H1 (cell line): Measurements from ENCODE around the gene SCN1B. TPM values are rescaled to one million over a fixed set of nuclear protein-coding genes. Genes with fewer than 3 reads are reported as not detected.

ENCODE experiments used
- CTCF ChIA-PET: fragments of 300-600 bp; sonication (Branson Sonifier 250); formaldehyde crosslinking; loops from one replicate; lab custom pipeline; 2021; ENCODE audit not compliant: partially characterized antibody; lab: Charles Lee
- POLR2A ChIA-PET: fragments of 300-600 bp; sonication (Branson Sonifier 250); formaldehyde crosslinking; loops from one replicate; lab custom pipeline; 2021; ENCODE audit warnings: inconsistent platforms; ENCODE audit not compliant: partially characterized antibody; lab: Charles Lee
- DNase-seq, 2 experiments: peaks; one replicate each; pipeline versions ENCODE4 v3.0.0 to v3.0.0-alpha.2; 2010 to 2022; ENCODE audit warnings: low spot score in 2 of 2, low read depth in 1 of 2, mixed read lengths in 1 of 2
- FAIRE-seq: peaks from 2 replicates; lab custom pipeline; 2011; peaks lifted over from hg19 to GRCh38; lab: Jason Lieb, UNC
- H2AFZ ChIP-seq: 2 replicates; pipeline ENCODE4 v1.8.1; 2012; ENCODE audit warnings: low read length, inconsistent platforms
- H2AK5ac ChIP-seq: 2 replicates; pipeline ENCODE4 v1.6.1; 2013; ENCODE audit warnings: low read depth, low read length
- H2BK120ac ChIP-seq: replicated peaks from 2 replicates; pipeline ENCODE3; 2013; ENCODE audit warnings: low read depth, low read length, inconsistent platforms
- H2BK12ac ChIP-seq: 2 replicates; pipeline ENCODE4 v1.6.1; 2013; ENCODE audit warnings: low read depth, low read length
- H2BK15ac ChIP-seq: 2 replicates; pipeline ENCODE4 v1.6.1; 2013; ENCODE audit warnings: low read length
- H2BK20ac ChIP-seq: 2 replicates; pipeline ENCODE4 v1.6.1; 2013; ENCODE audit warnings: low read length
- H2BK5ac ChIP-seq: 2 replicates; pipeline ENCODE4 v1.6.1; 2013; ENCODE audit warnings: low read depth, low read length
- H3K14ac ChIP-seq: 2 replicates; pipeline ENCODE4 v1.6.1; 2013; ENCODE audit warnings: inconsistent platforms; ENCODE audit not compliant: insufficient read length
- H3K18ac ChIP-seq: 2 replicates; pipeline ENCODE4 v1.6.1; 2013; ENCODE audit warnings: low read length; ENCODE audit errors: extremely low read depth
- H3K23ac ChIP-seq: 2 replicates; pipeline ENCODE4 v1.6.1; 2013; ENCODE audit warnings: inconsistent platforms; ENCODE audit not compliant: insufficient read length
- H3K23me2 ChIP-seq: 2 replicates; pipeline ENCODE4 v1.6.1; 2013; ENCODE audit warnings: low read depth, low read length
- H3K27ac ChIP-seq: 2 replicates; pipeline ENCODE4 v1.6.1; 2011; ENCODE audit warnings: low read depth, low read length, inconsistent platforms
- H3K27me3 ChIP-seq, 4 experiments: replicated peaks in 1 of 4; 1 replicate in 1 of 4; 2 replicates in 3 of 4; pipeline versions ENCODE4 v1.6.1 to v1.8.1; 2011 to 2013; ENCODE audit warnings: low read length in 3 of 4, mild to moderate bottlenecking in 3 of 4, inconsistent platforms in 2 of 4, mixed read lengths in 2 of 4, moderate library complexity in 1 of 4; ENCODE audit not compliant: control insufficient read depth in 3 of 4, insufficient read depth in 3 of 4; ENCODE audit errors: extremely low read depth in 1 of 4
- H3K36me3 ChIP-seq, 4 experiments: 2 replicates each; pipeline versions ENCODE4 v1.6.1 to v1.8.1; 2011 to 2013; ENCODE audit warnings: mild to moderate bottlenecking in 4 of 4, low read length in 3 of 4, moderate library complexity in 2 of 4, control low read depth in 1 of 4, inconsistent platforms in 1 of 4; ENCODE audit not compliant: insufficient read depth in 4 of 4, control insufficient read depth in 2 of 4
- H3K4ac ChIP-seq: replicated peaks from 2 replicates; pipeline ENCODE3; 2013; ENCODE audit warnings: low read length, low read depth, mixed read lengths, inconsistent platforms; ENCODE audit not compliant: insufficient read length
- H3K4me1 ChIP-seq, 4 experiments: replicated peaks in 1 of 4; 1 replicate in 1 of 4; 2 replicates in 3 of 4; pipeline versions ENCODE4 v1.6.1 to v1.8.1; 2011 to 2013; ENCODE audit warnings: low read length in 3 of 4, inconsistent platforms in 2 of 4, mixed read lengths in 1 of 4; ENCODE audit not compliant: insufficient read depth in 4 of 4, control insufficient read depth in 3 of 4
- H3K4me2 ChIP-seq, 2 experiments: 2 replicates each; pipeline versions ENCODE4 v1.6.1 to v1.8.1; 2011 to 2013; ENCODE audit warnings: low read depth in 2 of 2, low read length in 2 of 2, control low read depth in 1 of 2, inconsistent platforms in 1 of 2, mild to moderate bottlenecking in 1 of 2; ENCODE audit not compliant: insufficient read depth in 1 of 2
- H3K4me3 ChIP-seq, 4 experiments: fragments of 200-600, 300-600 bp in 1 of 4; sonication (generic), shearing (Covaris generic), sonication (Bioruptor Twin) in 1 of 4; 2 replicates each; pipeline versions ENCODE4 v1.5.1 to v1.8.1; 2011 to 2016; ENCODE audit warnings: low read length in 4 of 4, low read depth in 3 of 4, control low read depth in 2 of 4, inconsistent platforms in 2 of 4, mild to moderate bottlenecking in 2 of 4, mixed read lengths in 1 of 4, moderate library complexity in 1 of 4; ENCODE audit not compliant: insufficient read depth in 2 of 4; ENCODE audit errors: extremely low read depth in 1 of 4
- H3K56ac ChIP-seq: replicated peaks from 2 replicates; pipeline ENCODE3; 2013; ENCODE audit warnings: low read depth, mild to moderate bottlenecking, mixed read lengths, low read length, inconsistent platforms; ENCODE audit not compliant: insufficient read length
- H3K79me1 ChIP-seq: 2 replicates; pipeline ENCODE4 v1.6.1; 2013; ENCODE audit warnings: low read depth, low read length, control low read depth
- H3K79me2 ChIP-seq, 2 experiments: 2 replicates each; pipeline versions ENCODE4 v1.6.1 to v1.8.1; 2012 to 2013; ENCODE audit warnings: low read length in 2 of 2, mild to moderate bottlenecking in 2 of 2, inconsistent platforms in 1 of 2; ENCODE audit not compliant: insufficient read depth in 2 of 2, control insufficient read depth in 1 of 2
- H3K9ac ChIP-seq, 4 experiments: replicated peaks in 1 of 4; 1 replicate in 1 of 4; 2 replicates in 3 of 4; pipeline versions ENCODE4 v1.6.1 to v1.8.1; 2011 to 2013; ENCODE audit warnings: low read depth in 3 of 4, low read length in 3 of 4, control low read depth in 2 of 4, mild to moderate bottlenecking in 2 of 4, moderate library complexity in 2 of 4, inconsistent platforms in 1 of 4; ENCODE audit errors: extremely low read depth in 1 of 4
- H3K9me3 ChIP-seq, 2 experiments: 2 replicates each; pipeline versions ENCODE4 v1.6.1 to v1.8.1; 2012 to 2013; ENCODE audit warnings: mild to moderate bottlenecking in 2 of 2, moderate library complexity in 2 of 2, control low read depth in 1 of 2, inconsistent platforms in 1 of 2, low read depth in 1 of 2, low read length in 1 of 2, mixed read lengths in 1 of 2; ENCODE audit not compliant: insufficient read depth in 2 of 2
- H4K20me1 ChIP-seq, 2 experiments: replicated peaks in 1 of 2; 2 replicates each; pipeline versions ENCODE3 to v1.8.1; 2011 to 2013; ENCODE audit warnings: inconsistent platforms in 2 of 2, low read length in 2 of 2, mild to moderate bottlenecking in 1 of 2; ENCODE audit not compliant: insufficient read depth in 2 of 2, control insufficient read depth in 1 of 2
- H4K5ac ChIP-seq: 2 replicates; pipeline ENCODE4 v1.6.1; 2013; ENCODE audit warnings: low read length, low read depth, mixed read lengths, inconsistent platforms; ENCODE audit not compliant: insufficient read length
- H4K8ac ChIP-seq: 2 replicates; pipeline ENCODE4 v1.8.0; 2013; ENCODE audit warnings: mild to moderate bottlenecking, moderate library complexity, low read length, inconsistent platforms; ENCODE audit not compliant: insufficient read depth; ENCODE audit errors: extremely low read depth
- H4K91ac ChIP-seq: replicated peaks from 2 replicates; pipeline ENCODE3; 2013; ENCODE audit warnings: low read length, mixed read lengths, inconsistent platforms; ENCODE audit not compliant: insufficient read length
- BACH1 ChIP-seq: IDR thresholded peaks from 2 replicates; pipeline ENCODE4 v1.6.1; 2012; ENCODE audit warnings: low read length, improper control_type of control experiment
- BCL11A ChIP-seq, 2 experiments: IDR thresholded peaks; one replicate each; pipeline ENCODE4 v1.6.1; 2011; ENCODE audit warnings: low read depth in 2 of 2, low read length in 2 of 2, mild to moderate bottlenecking in 2 of 2
- CBX8 ChIP-seq: fragments of 300-800, 300-1000 bp; sonication (generic); IDR thresholded peaks from 2 replicates; pipeline ENCODE4 v1.7.1; 2016; ENCODE audit warnings: low read depth, low read length, borderline replicate concordance
- CEBPB ChIP-seq: IDR thresholded peaks from 2 replicates; pipeline ENCODE4 v1.6.1; 2012; ENCODE audit warnings: low read depth, low read length
- HDAC6 ChIP-seq: IDR thresholded peaks from one replicate; pipeline ENCODE4 v1.7.1; 2012; ENCODE audit warnings: low read depth, mild to moderate bottlenecking, inconsistent platforms, low read length, moderate library complexity
- POLR2A ChIP-seq, 2 experiments: IDR thresholded peaks; 1 replicate in 1 of 2; 2 replicates in 1 of 2; pipeline ENCODE4 v1.6.1; 2011; ENCODE audit warnings: low read depth in 2 of 2, low read length in 2 of 2, mild to moderate bottlenecking in 2 of 2; ENCODE audit errors: control extremely low read depth in 1 of 2
- WGBS, 2 experiments: shearing (Covaris generic) in 1 of 2; methylation state at CpG; one replicate each; pipeline versions ENCODE4 v1.1.6 to v1.1.7; 2013 to 2015; ENCODE audit warnings: low lambda C conversion rate in 2 of 2, mixed read lengths in 2 of 2, inconsistent platforms in 1 of 2, low coverage in 1 of 2, missing lambda C conversion rate in 1 of 2; ENCODE audit not compliant: insufficient replicate concordance in 2 of 2, insufficient coverage in 1 of 2, insufficient read length in 1 of 2; ENCODE audit errors: extremely low coverage in 1 of 2, missing lambda C conversion rate in 1 of 2; 5-methylcytosine and 5-hydroxymethylcytosine counted together
- polyA plus RNA-seq, 7 experiments: library from polyadenylated mRNA; depleted of rRNA in 3 of 7; stranded (reverse) in 5 of 7; unstranded in 2 of 7; fragments of >200 nt in 5 of 7; fragments of 200-250 nt in 2 of 7; gene quantifications; 1 replicate in 5 of 7; 2 replicates in 1 of 7; 4 replicates in 1 of 7; pipeline versions ENCODE4 v1.2.1 to v1.2.3, GENCODE V29; 2011 to 2013; ENCODE audit warnings: missing spikeins in 2 of 7, mixed read lengths in 2 of 7
- total RNA-seq: library from RNA; stranded (reverse); fragmentation: NEBNext Ultra II Directional; extraction: Animal tissue kit (Norgen Biotek cat#: 25700); gene quantifications from 2 replicates; pipeline ENCODE4 v1.2.1, GENCODE V29; 2021
- TF ChIP-seq, protein P1 (sequence below): IDR thresholded peaks from 2 replicates; pipeline ENCODE4 v1.6.1; 2011; ENCODE audit warnings: low read depth, mild to moderate bottlenecking, low read length; ENCODE audit not compliant: insufficient read depth
- TF ChIP-seq, protein P2 (sequence below): IDR thresholded peaks from 2 replicates; pipeline ENCODE4 v1.6.1; 2012; ENCODE audit warnings: low read length, inconsistent platforms

The SCN1B gene
- total and polyA plus RNA-seq, 2 of the 8 experiments (the other 6 are each of a cell fraction or from before 2014, with no cell fraction given) = 3.1 to 3.5 TPM

DNA sequence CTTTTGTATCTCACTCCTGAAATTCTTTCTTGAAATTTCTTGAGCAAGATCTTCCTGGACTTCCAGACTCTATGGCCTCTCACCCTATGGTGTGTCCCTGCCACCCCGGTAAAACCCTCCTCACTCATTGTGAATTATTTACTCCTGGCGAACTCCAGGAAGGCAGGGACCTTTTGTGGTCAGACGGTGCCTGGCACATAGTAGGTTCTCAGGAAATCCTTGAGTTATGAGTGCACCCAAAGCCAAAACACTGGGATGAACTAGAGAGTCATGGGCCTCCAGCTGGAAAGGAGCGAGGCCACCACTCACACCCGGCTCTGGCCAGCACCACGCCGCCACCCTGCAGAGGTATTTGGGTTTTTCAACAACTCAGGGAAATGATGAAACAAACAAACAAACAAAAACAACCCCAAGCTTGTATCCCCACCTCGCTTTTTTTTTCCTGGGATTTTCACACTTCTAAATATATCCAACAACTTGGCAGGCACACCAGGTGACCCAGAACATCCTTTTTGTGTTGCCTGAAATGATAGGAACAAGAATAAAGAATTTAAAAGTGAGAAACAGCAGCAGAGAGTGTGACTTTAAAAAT lies 22.4 kb downstream of the SCN1B start:
- no peaks in the 10 kb centered on the region for H3K9me3 ChIP-seq
- CTCF ChIA-PET = interaction anchor here (0.6 to 13.0 kb wide), 7 partner anchors 9 to 450 kb away, joined by 3 to 56 read pairs (median 3); partner anchors contain the start of gene LGI4

More for the DNA sequence above, 22.4 kb downstream of the SCN1B start:
- H3K4me3 ChIP-seq = no peak overlapping the region
- H3K79me2 ChIP-seq = no peaks in the 10 kb centered on the region
- no peak overlapping the region for H3K14ac ChIP-seq
- no peak overlapping the region for H3K9ac ChIP-seq
- no peak overlapping the region for H3K18ac ChIP-seq
- H4K5ac ChIP-seq = no peak overlapping the region
- H2AFZ ChIP-seq = no peak overlapping the region
- H4K20me1 ChIP-seq = no peaks in the 10 kb centered on the region
- H2BK12ac ChIP-seq = no peak overlapping the region
- peaks cover 0 to 11% (median 2%) of the 10 kb centered on the region in 4 experiments; a peak in 5 of 7 replicates for H3K4me1 ChIP-seq
- no peak overlapping the region for H3K23ac ChIP-seq
- H2BK120ac ChIP-seq = no peak overlapping the region
- H3K4me2 ChIP-seq = no peak overlapping the region
- H3K36me3 ChIP-seq = no peaks in the 10 kb centered on the region; a peak in 1 of 8 replicates
- WGBS, 2 experiments = 81% methylated on average over 8 of the region's 8 CpGs; no CpG with 5 or more reads in 1 of the 2 experiments
- no peak for DNase-seq
- H3K27ac ChIP-seq = no peak overlapping the region
- FAIRE-seq = no peak
- H3K27me3 ChIP-seq = no peaks in the 10 kb centered on the region
- POLR2A ChIA-PET = interaction anchor here (0.7 to 3.8 kb wide), 8 partner anchors 9 to 554 kb away, joined by 3 to 18 read pairs (median 4); no protein-coding TSS in a partner anchor
- no peak overlapping the region for H3K56ac ChIP-seq
- no peak overlapping the region for H2AK5ac ChIP-seq
- H2BK15ac ChIP-seq = no peak overlapping the region
- no peak overlapping the region for H3K4ac ChIP-seq
- no peak overlapping the region for H2BK5ac ChIP-seq
- H3K79me1 ChIP-seq = no peaks in the 10 kb centered on the region
- H4K8ac ChIP-seq = no peak overlapping the region
- H2BK20ac ChIP-seq = no peak overlapping the region
- TF ChIP-seq HDAC6 = no peak
- TF ChIP-seq, protein P1, sequence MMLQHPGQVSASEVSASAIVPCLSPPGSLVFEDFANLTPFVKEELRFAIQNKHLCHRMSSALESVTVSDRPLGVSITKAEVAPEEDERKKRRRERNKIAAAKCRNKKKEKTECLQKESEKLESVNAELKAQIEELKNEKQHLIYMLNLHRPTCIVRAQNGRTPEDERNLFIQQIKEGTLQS = no peak
- TF ChIP-seq CEBPB = no peak
- TF ChIP-seq CBX8 = no peak
- no peak for TF ChIP-seq POLR2A (IDR thresholded peaks at IDR 0.05; ENCODE audit: control extremely low read depth in 1 of 2, low read depth in 2 of 2, low read length in 2 of 2)
- TF ChIP-seq, protein P2, sequence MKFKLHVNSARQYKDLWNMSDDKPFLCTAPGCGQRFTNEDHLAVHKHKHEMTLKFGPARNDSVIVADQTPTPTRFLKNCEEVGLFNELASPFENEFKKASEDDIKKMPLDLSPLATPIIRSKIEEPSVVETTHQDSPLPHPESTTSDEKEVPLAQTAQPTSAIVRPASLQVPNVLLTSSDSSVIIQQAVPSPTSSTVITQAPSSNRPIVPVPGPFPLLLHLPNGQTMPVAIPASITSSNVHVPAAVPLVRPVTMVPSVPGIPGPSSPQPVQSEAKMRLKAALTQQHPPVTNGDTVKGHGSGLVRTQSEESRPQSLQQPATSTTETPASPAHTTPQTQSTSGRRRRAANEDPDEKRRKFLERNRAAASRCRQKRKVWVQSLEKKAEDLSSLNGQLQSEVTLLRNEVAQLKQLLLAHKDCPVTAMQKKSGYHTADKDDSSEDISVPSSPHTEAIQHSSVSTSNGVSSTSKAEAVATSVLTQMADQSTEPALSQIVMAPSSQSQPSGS = no peak
- no peak for TF ChIP-seq BACH1
- no peak for TF ChIP-seq BCL11A (IDR thresholded peaks at IDR 0.05; ENCODE audit: low read depth in 2 of 2, low read length in 2 of 2)
- H3K23me2 ChIP-seq = no peaks in the 10 kb centered on the region
- no peak overlapping the region for H4K91ac ChIP-seq
